Measurements from ENCODE around the gene TMSB4X.
"Not testable (repeated sequence)": the region's sequence is repeated elsewhere in the genome, so short reads cannot be mapped to it uniquely, and the experiment has no call there.

DNA sequence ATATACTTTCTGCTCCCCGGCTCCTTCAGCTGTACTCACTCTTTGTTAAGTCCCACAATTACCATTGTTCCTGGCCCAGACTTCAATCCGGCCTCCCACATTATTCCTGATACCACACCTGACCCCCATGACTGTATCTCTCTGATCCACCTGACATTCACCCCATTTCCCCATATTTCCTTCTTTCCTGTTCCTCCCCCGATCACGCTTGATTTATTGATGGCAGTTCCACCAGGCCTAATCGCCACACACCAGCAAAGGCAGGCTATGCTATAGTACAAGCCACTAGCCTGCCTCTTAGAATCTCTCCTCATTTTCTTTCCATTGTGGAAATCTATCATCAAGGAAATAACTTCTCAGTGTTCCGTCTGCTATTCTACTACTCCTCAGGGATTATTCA lies 31.3 kb upstream of the TMSB4X start:
- TF ChIP-seq, protein P1, sequence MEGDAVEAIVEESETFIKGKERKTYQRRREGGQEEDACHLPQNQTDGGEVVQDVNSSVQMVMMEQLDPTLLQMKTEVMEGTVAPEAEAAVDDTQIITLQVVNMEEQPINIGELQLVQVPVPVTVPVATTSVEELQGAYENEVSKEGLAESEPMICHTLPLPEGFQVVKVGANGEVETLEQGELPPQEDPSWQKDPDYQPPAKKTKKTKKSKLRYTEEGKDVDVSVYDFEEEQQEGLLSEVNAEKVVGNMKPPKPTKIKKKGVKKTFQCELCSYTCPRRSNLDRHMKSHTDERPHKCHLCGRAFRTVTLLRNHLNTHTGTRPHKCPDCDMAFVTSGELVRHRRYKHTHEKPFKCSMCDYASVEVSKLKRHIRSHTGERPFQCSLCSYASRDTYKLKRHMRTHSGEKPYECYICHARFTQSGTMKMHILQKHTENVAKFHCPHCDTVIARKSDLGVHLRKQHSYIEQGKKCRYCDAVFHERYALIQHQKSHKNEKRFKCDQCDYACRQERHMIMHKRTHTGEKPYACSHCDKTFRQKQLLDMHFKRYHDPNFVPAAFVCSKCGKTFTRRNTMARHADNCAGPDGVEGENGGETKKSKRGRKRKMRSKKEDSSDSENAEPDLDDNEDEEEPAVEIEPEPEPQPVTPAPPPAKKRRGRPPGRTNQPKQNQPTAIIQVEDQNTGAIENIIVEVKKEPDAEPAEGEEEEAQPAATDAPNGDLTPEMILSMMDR (conservative IDR thresholded peaks at IDR 0.05; ENCODE audit: low read length): not testable (repeated sequence)
- not testable (repeated sequence) for TF ChIP-seq EZH2phosphoT487 (IDR thresholded peaks at IDR 0.05; ENCODE audit: borderline replicate concordance, low read depth, low read length)

Measured in OCI-LY7 (cell line).